HCEC 1CT (cell line): ENCODE results near the gene SLC13A2.

ENCODE experiments used
- DNase-seq: peaks from one replicate; pipeline ENCODE4 v3.0.0-alpha.2; 2017

Gene SLC13A2

GRCh38 chr17:28540231-28540630 lies 66.8 kb downstream of the SLC13A2 start:
- DNase-seq, result no peak

GRCh38 chr17:28541439-28541838 lies 68.0 kb downstream of the SLC13A2 start:
- DNase-seq, result no peak

- no peak for DNase-seq
Observed at GRCh38 chr17:28544402-28545140, 71.1 kb downstream of the SLC13A2 start.

- DNase-seq, result no peak
Observed at GRCh38 chr17:28545141-28545503, 71.7 kb downstream of the SLC13A2 start.

GRCh38 chr17:28545787-28546415 lies 72.5 kb downstream of the SLC13A2 start:
- DNase-seq, result no peak

- no peak for DNase-seq
Observed at GRCh38 chr17:28547096-28547622, 73.7 kb downstream of the SLC13A2 start.
